HG03175 (cell line): ENCODE results near the gene UGT2B10.

Experiments used
- ATAC-seq: cut with Tn5 transposase; IDR thresholded peaks from one replicate; pipeline ENCODE4 v1.9.1; 2021; ENCODE audit warnings: mild to moderate bottlenecking, moderate library complexity; ENCODE audit not compliant: unreplicated experiment

The UGT2B10 gene

DNA sequence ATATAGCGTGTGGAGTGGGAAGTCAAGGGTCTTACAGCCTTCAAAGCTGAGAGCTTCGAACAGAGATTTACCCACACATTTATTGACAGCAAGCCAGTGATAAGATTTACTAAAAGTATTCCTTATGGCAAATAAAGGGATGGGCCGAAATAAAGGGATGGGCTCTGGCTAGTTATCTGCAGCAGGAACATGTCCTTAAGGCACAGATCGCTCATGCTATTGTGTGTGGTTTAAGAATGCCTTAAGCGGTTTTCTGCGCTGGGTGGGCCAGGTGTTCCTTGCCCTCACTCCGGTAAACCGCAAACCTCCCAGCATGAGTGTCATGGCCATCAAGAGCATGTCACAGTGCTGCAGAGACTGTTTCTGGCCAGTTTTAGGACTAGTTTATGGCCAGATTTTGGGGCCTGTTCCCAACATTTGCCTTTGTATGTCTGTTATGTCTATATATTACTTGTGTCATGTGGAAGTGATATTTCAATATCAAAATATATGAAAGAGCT, 53.5 kb downstream of the UGT2B10 start:
- no peak for ATAC-seq

DNA sequence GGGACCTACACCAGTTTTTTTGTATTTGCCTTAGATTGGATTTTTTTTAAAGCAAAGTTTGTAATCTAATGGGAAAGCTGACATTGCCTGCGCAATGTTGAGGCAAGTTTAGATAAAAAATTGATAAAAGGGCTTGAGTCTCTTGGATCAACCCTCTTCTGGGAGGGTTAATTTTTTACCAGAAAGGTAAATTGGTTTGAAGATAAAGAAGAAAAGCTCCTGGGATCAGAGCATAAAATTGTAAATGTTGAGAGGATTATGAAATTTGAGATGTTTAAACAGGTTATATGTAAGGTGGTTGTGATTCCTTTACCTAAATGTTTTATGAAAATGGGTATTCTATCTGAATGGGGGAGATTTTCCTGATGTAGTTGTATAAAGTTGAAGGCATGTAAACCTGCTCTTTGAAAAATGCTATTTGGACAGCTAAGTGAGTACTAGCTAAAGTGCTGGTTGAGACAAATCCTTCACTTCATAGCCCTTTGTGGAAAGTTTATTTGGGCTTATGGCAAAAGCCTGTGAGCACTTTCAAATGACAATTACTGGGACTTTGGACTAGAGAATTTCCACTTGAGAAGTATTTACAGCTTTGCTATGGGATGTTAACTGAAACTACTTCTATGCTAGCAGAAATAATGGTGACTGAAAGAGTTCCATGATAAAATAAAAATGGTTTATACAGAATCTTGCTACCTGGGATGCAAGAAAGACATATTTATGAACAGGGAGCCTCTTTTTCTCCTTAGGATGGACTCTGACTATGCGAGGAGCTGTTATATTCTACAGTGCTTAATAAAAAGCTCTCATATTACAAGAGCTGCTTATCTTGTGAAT, 56.2 kb downstream of the UGT2B10 start:
- ATAC-seq, result no peak

DNA sequence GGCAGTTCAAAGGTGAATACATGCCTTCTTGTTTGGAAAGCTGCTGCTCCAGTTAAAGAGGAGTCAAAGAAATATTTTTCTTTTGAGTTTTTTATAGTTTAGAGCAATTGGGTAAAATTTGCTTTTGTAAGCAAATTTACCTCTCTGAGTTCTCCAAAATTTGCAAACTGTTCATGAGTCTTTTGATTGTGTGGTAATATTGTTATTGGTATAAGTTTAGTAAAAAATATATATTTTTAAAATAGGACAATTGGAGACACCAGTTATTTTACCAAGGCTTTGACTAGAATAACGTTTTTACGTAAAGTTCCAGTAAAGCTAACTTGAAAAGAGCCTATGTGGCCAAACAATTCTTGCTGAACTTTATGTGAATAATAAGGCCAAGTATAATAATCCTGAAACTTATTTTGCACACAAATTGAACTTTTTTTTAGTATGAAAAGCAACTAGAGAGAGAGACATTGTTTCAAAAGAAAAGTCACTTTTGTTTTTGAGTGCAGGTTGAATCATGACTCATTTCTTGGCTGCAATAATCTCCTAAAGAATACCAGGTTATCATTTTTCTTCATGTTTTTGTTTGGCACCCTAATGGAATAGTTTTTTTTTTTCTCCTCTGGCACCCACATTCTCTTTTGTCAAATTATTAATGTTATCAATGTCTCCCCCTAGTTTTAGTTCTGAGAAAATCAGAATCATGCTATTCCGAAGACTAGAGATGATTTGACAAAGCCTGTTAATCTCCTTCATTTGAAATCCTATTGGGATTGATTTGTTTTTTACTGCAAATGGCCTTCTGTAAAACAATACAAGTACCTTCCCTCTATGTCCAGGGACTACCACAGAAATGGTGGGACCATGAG, 57.1 kb downstream of the UGT2B10 start:
- no peak for ATAC-seq

DNA sequence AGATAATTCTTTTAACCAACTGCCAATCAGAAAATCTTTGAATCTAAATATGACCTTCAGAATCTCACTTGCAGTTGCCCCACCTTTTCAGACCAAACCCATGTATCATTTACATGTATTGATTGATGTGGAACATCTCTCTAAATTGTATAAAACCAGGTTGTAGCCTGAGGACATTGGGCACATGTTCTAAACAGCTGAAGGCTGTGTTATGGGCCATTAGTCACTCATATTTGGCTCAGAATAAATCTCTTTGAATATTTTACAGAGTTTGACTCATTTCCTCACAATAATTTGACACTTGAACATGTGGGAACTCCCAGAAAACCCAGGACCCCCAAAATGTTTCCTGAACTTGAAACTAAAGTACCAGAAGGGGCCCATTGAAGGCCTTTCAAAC, 58.7 kb downstream of the UGT2B10 start:
- ATAC-seq, result no peak

DNA sequence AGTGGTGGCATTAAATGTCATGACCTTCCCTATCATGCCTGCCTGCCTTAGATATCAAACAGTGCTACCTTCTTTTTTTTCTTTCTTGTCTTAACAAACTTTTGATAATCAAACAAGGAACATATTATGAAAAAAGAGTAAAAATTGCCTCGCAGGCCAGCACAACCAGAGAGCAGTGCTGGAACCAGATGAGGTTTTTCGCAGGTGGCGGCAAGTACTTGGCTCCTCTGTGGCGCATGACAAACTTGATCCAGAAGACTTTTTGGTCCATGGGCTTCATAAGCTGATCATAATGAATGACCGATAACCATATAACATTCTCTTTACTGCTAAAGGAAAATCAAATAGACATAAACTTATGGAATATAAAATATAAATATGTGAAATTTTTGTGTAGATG, 61.8 kb downstream of the UGT2B10 start:
- no peak for ATAC-seq

DNA sequence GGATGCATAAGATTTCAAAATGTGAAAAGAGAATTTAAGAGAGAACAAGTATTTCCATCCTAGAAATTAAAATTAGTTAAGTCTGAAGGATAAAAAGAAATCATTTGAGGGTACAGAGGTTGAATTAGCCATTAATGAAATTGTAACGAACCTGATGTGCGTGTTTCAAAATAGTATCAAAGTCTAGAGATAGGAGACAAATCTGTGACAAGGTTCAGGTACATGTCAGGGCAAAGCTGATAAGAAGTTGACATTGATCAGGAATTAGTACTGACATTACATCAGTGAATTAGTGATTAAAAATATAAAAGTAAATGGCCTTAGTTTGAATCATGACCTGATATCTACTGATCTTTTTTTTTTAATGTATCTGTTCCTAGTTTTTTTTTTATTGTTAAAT, 62.3 kb downstream of the UGT2B10 start:
- no peak for ATAC-seq
